GM12878 (cell line): Measurements from ENCODE around the gene ZNF600. TPM values are rescaled to one million over a fixed set of nuclear protein-coding genes. Genes with fewer than 3 reads are reported as not detected.

Experiments used
- ATAC-seq: fragments of 200-7000 bp; cut with Tn5 transposase; 3 replicates; pipeline ENCODE4 v1.9.1; 2020; ENCODE audit warnings: mild to moderate bottlenecking, moderate library complexity
- BruUV-seq: library from RNA; stranded (reverse); fragments of 400-500 nt; replicated peaks from 2 replicates; lab custom pipeline; 2021; lab: Mats Ljungman, UMichigan
- CTCF ChIA-PET: fragments of 300-600 bp; sonication (Branson Sonifier 250); formaldehyde crosslinking; extraction: SDS; loops from one replicate; lab custom pipeline; 2021; ENCODE audit warnings: inconsistent platforms; lab: Yijun Ruan, JAX
- POLR2A ChIA-PET: fragments of 350-600 bp; formaldehyde crosslinking; extraction: SDS; loops from one replicate; lab custom pipeline; 2021; ENCODE audit warnings: inconsistent platforms; lab: Charles Lee
- RAD21 ChIA-PET: fragments of 300-600 bp; sonication (Branson Sonifier 250); formaldehyde crosslinking; loops from one replicate; lab custom pipeline; 2023; ENCODE audit warnings: antibody characterized with exemption; ENCODE audit not compliant: unreplicated experiment; lab: Charles Lee
- SMC1A ChIA-PET: fragments of 300-600 bp; sonication (Branson Sonifier 250); formaldehyde crosslinking; loops from one replicate; lab custom pipeline; 2023; ENCODE audit not compliant: unreplicated experiment, uncharacterized antibody; lab: Charles Lee
- DNase-seq: peaks from one replicate; pipeline ENCODE4 v3.0.0-alpha.2; 2011; ENCODE audit warnings: low read depth, low spot score
- FAIRE-seq: peaks from 3 replicates; lab custom pipeline; 2011; peaks lifted over from hg19 to GRCh38; lab: Jason Lieb, UNC
- H2AFZ ChIP-seq: 2 replicates; pipeline ENCODE4 v1.6.0; 2011; ENCODE audit warnings: low read depth, low read length, control low read depth; ENCODE audit not compliant: control insufficient read depth
- H3K27ac ChIP-seq: 2 replicates; pipeline ENCODE4 v1.5.1; 2011; ENCODE audit warnings: control low read depth; ENCODE audit not compliant: control insufficient read depth, insufficient read depth
- H3K27me3 ChIP-seq, 2 experiments: replicated peaks in 1 of 2; 2 replicates each; pipeline versions ENCODE4 v1.6.0 to v1.6.1; 2011; ENCODE audit warnings: low read length in 1 of 2; ENCODE audit not compliant: control insufficient read depth in 2 of 2, insufficient read depth in 2 of 2
- H3K36me3 ChIP-seq, 2 experiments: 2 replicates each; pipeline ENCODE4 v1.5.1; 2011; ENCODE audit warnings: low read length in 1 of 2; ENCODE audit not compliant: control insufficient read depth in 2 of 2, insufficient read depth in 2 of 2
- H3K4me1 ChIP-seq: 2 replicates; pipeline ENCODE4 v1.6.1; 2011; ENCODE audit warnings: mild to moderate bottlenecking, low read length, moderate library complexity, mixed read lengths; ENCODE audit not compliant: control insufficient read depth, insufficient read depth
- H3K4me2 ChIP-seq: 2 replicates; pipeline ENCODE4 v1.6.0; 2011; ENCODE audit warnings: control low read depth; ENCODE audit not compliant: control insufficient read depth, insufficient read depth
- H3K4me3 ChIP-seq: fragments of 200-600 bp; sonication (generic); 2 replicates; pipeline ENCODE4 v1.5.1; 2016
- H3K79me2 ChIP-seq: 2 replicates; pipeline ENCODE4 v1.6.0; 2011; ENCODE audit warnings: low read length; ENCODE audit not compliant: control insufficient read depth, insufficient read depth
- H3K9ac ChIP-seq: 2 replicates; pipeline ENCODE4 v1.8.0; 2011; ENCODE audit warnings: low read length, control low read depth, mixed read lengths; ENCODE audit not compliant: control insufficient read depth, insufficient read depth
- H3K9me3 ChIP-seq: replicated peaks from 3 replicates; pipeline ENCODE4 v1.5.1; 2011; ENCODE audit warnings: mild to moderate bottlenecking, low read length; ENCODE audit not compliant: control insufficient read depth, insufficient read depth
- H4K20me1 ChIP-seq: 2 replicates; pipeline ENCODE4 v1.6.0; 2011; ENCODE audit not compliant: control insufficient read depth, insufficient read depth
- BCL11A ChIP-seq: IDR thresholded peaks from 2 replicates; pipeline ENCODE4 v1.6.1; 2011; ENCODE audit warnings: low read depth, low read length
- BRCA1 ChIP-seq: IDR thresholded peaks from 2 replicates; pipeline ENCODE4 v1.6.1; 2011; ENCODE audit warnings: low read depth, low read length, improper control_type of control experiment
- CHD4 ChIP-seq: fragments of 200-600 bp; sonication (generic); IDR thresholded peaks from 2 replicates; pipeline ENCODE4 v1.6.1; 2016; ENCODE audit warnings: mild to moderate bottlenecking
- E2F8 ChIP-seq: fragments of 450-650 bp; IDR thresholded peaks from 2 replicates; pipeline ENCODE4 v1.6.1; 2018; ENCODE audit warnings: mild to moderate bottlenecking, low read depth, moderate library complexity; ENCODE audit not compliant: partially characterized antibody
- GATAD2B ChIP-seq: fragments of 450-650 bp; conservative IDR thresholded peaks from 2 replicates; pipeline ENCODE4 v1.6.1; 2017; ENCODE audit warnings: low read depth, mild to moderate bottlenecking, moderate library complexity
- IRF4 ChIP-seq: IDR thresholded peaks from 2 replicates; pipeline ENCODE4 v1.6.1; 2011; ENCODE audit warnings: low read depth, low read length
- MEF2A ChIP-seq: IDR thresholded peaks from 2 replicates; pipeline ENCODE4 v1.6.1; 2011; ENCODE audit warnings: low read depth, mild to moderate bottlenecking, low read length, moderate library complexity; ENCODE audit not compliant: insufficient read depth
- NRF1 ChIP-seq: conservative IDR thresholded peaks from 2 replicates; pipeline ENCODE4 v1.6.1; 2011; ENCODE audit warnings: mild to moderate bottlenecking, low read depth, low read length, improper control_type of control experiment
- POLR2A ChIP-seq: IDR thresholded peaks from 2 replicates; pipeline ENCODE4 v1.6.1; 2011; ENCODE audit warnings: low read depth, mild to moderate bottlenecking, low read length
- SPI1 ChIP-seq: IDR thresholded peaks from 2 replicates; pipeline ENCODE4 v1.6.1; 2011; ENCODE audit warnings: low read depth, mild to moderate bottlenecking, low read length, moderate library complexity, borderline replicate concordance; ENCODE audit not compliant: insufficient read depth
- WGBS: methylation state at CpG from one replicate; pipeline ENCODE4 v1.1.6; 2016; ENCODE audit warnings: low lambda C conversion rate; ENCODE audit not compliant: insufficient replicate concordance, insufficient coverage; ENCODE audit errors: missing lambda C conversion rate; 5-methylcytosine and 5-hydroxymethylcytosine counted together
- in situ Hi-C: fragments of 300-500 bp; cut with MboI; formaldehyde crosslinking; loops from 9 replicates; pipeline ENCODE4 v1.14.3; 2018; ENCODE audit warnings: mixed read lengths
- intact Hi-C: fragments of 100-400 bp; cut with micrococcal nuclease; formaldehyde crosslinking; loops from one replicate; pipeline ENCODE4 v1.14.2; 2022; ENCODE audit not compliant: unreplicated experiment
- polyA plus RNA-seq, 11 experiments: library from polyadenylated mRNA; depleted of rRNA in 4 of 11; unstranded in 6 of 11; stranded (reverse) in 5 of 11; fragments of >200 nt; fragmentation: Nextera tagmentation in 4 of 11; fragmentation: Illumina TruSeq in 1 of 11; extraction: Ambion mirVana in 4 of 11; extraction: Trizol in 1 of 11; gene quantifications; 1 replicate in 1 of 11; 2 replicates in 10 of 11; pipeline versions ENCODE4 v1.2.1 to v1.2.3, GENCODE V29; 2011 to 2016; ENCODE audit warnings: inconsistent platforms in 2 of 11, missing spikeins in 2 of 11, low read depth in 1 of 11
- total RNA-seq, 4 experiments: library from RNA; depleted of rRNA in 3 of 4; stranded (reverse); fragments of >200 nt in 3 of 4; fragmentation: Illumina TruSeq in 1 of 4; extraction: Trizol in 1 of 4; gene quantifications; 2 replicates each; pipeline versions ENCODE4 v1.2.1 to v1.2.3, GENCODE V29; 2013 to 2021

The ZNF600 gene
- total and polyA plus RNA-seq, 10 of the 15 experiments (the other 5 are each of a cell fraction or from before 2014, with no cell fraction given) = 9.5 to 25.6 (median 11.9) TPM

- no TSS peak for BruUV-seq
- TF ChIP-seq GATAD2B (no peak), POLR2A (no peak), SPI1 (no peak), BRCA1 (no peak), CHD4 (no peak), E2F8 (no peak), BCL11A (no peak), NRF1 (no peak), IRF4 (no peak), MEF2A (no peak)
- Histone ChIP-seq H3K9me3 (no peaks in the 10 kb centered on the region; the same call in 2 of the 3 replicates), H3K27me3 (no peaks in the 10 kb centered on the region), H3K36me3 (no peaks in the 10 kb centered on the region), H3K4me1 (no peaks in the 10 kb centered on the region), H3K4me2 (no peak overlapping the region), H3K79me2 (no peaks in the 10 kb centered on the region), H3K27ac (no peak overlapping the region), H3K9ac (no peak overlapping the region), H3K4me3 (no peak overlapping the region), H4K20me1 (no peaks in the 10 kb centered on the region), H2AFZ (no peak overlapping the region)
- no peak for FAIRE-seq
- 24% methylated on average over 3 of the region's 3 CpGs for WGBS
- no peak for ATAC-seq
- intact Hi-C loops = loop anchor here (10.0 kb wide), 1 partner anchor 398 kb away; no protein-coding TSS in a partner anchor
- ChIA-PET CTCF (interaction anchor here (1.1 kb wide), 1 partner anchor 141 kb away, joined by 3 read pairs; no protein-coding TSS in a partner anchor), POLR2A (no interaction called here), SMC1A (no interaction called here), RAD21 (interaction anchor here (1.3 kb wide), 1 partner anchor 26 kb away, joined by 3 read pairs; no protein-coding TSS in a partner anchor)
- in situ Hi-C loops = no loop called here
- no peak for DNase-seq
These were observed 43.5 kb downstream of the ZNF600 start for GRCh38 chr19:52743091-52743490.
